GM12878 (cell line): ENCODE measurements around the gene AP1S1. TPM values are rescaled to one million over a fixed set of nuclear protein-coding genes. Genes with fewer than 3 reads are reported as not detected.

ENCODE experiments used
- HDAC2 ChIP-seq: fragments of 200-600 bp; sonication (generic); IDR thresholded peaks from 2 replicates; pipeline ENCODE4 v1.6.1; 2017
- NR2F1 ChIP-seq: fragments of 450-650 bp; conservative IDR thresholded peaks from 2 replicates; pipeline ENCODE4 v1.6.1; 2017; ENCODE audit warnings: mild to moderate bottlenecking
- PAX5 ChIP-seq: IDR thresholded peaks from 2 replicates; pipeline ENCODE4 v1.6.1; 2011; ENCODE audit warnings: low read depth, low read length, borderline replicate concordance
- POU2F2 ChIP-seq: IDR thresholded peaks from 3 replicates; pipeline ENCODE4 v1.6.1; 2011; ENCODE audit warnings: low read depth, mild to moderate bottlenecking, low read length, borderline replicate concordance
- SMC3 ChIP-seq: IDR thresholded peaks from 2 replicates; pipeline ENCODE4 v1.6.1; 2011; ENCODE audit warnings: low read length, improper control_type of control experiment, borderline replicate concordance
- microRNA-seq: library from miRNA; unstranded; fragments of <30 nt; microRNA quantifications from one replicate; pipeline ENCODE4, GENCODE V29; 2018
- polyA plus RNA-seq, 11 experiments: library from polyadenylated mRNA; depleted of rRNA in 4 of 11; unstranded in 6 of 11; stranded (reverse) in 5 of 11; fragments of >200 nt; fragmentation: Nextera tagmentation in 4 of 11; fragmentation: Illumina TruSeq in 1 of 11; extraction: Ambion mirVana in 4 of 11; extraction: Trizol in 1 of 11; gene quantifications; 1 replicate in 1 of 11; 2 replicates in 10 of 11; pipeline versions ENCODE4 v1.2.1 to v1.2.3, GENCODE V29; 2011 to 2016; ENCODE audit warnings: inconsistent platforms in 2 of 11, missing spikeins in 2 of 11, low read depth in 1 of 11
- small RNA-seq: library from RNA; depleted of rRNA; stranded (forward); fragments of <200 nt; gene quantifications from one replicate; pipeline ENCODE3, GENCODE V24; 2014
- total RNA-seq, 4 experiments: library from RNA; depleted of rRNA in 3 of 4; stranded (reverse); fragments of >200 nt in 3 of 4; fragmentation: Illumina TruSeq in 1 of 4; extraction: Trizol in 1 of 4; gene quantifications; 2 replicates each; pipeline versions ENCODE4 v1.2.1 to v1.2.3, GENCODE V29; 2013 to 2021

AP1S1 gene
- total and polyA plus RNA-seq, 10 of the 15 experiments (the other 5 are each of a cell fraction or from before 2014, with no cell fraction given): 2.5 to 121 (median 54.9) TPM

GRCh38 chr7:101210143-101210542 lies 55.9 kb downstream of the AP1S1 start (continued):
- TF ChIP-seq SMC3: no peak
- no peak for TF ChIP-seq HDAC2
- no peak for TF ChIP-seq NR2F1
- no peak for TF ChIP-seq POU2F2
- no peak for TF ChIP-seq PAX5
- TF ChIP-seq, all 136 proteins: peak for 0

Small RNAs within 50 kb of the gene (microRNA-seq; reads per million reads assigned to microRNA genes)
- gene MIR4653: not detected

Small RNAs within 50 kb of the gene (small RNA-seq; reads per million reads assigned to genes)
- 0.27 reads per million for gene MIR4653

Other genes with a start within 250 kb of the AP1S1 start
Only the 7 nearest of the 14 such genes appear.
- 14.1 and 16.2 TPM in 2 replicates for gene TRIM56, start 69.0 kb upstream of the AP1S1 start, total RNA-seq (2014; rRNA removed)
- gene TRIM56, start 69.0 kb upstream of the AP1S1 start, total RNA-seq (2014; rRNA removed; fragmentation: Illumina TruSeq; extraction: Trizol): 12.3 and 12.7 TPM in 2 replicates
- gene TRIM56, start 69.0 kb upstream of the AP1S1 start, total RNA-seq (2021): 33.8 and 37.5 TPM in 2 replicates
- 9.6 and 10.8 TPM in 2 replicates for gene TRIM56, start 69.0 kb upstream of the AP1S1 start, polyA plus RNA-seq (2011; rRNA removed)
- gene TRIM56, start 69.0 kb upstream of the AP1S1 start, polyA plus RNA-seq (2014; fragmentation: Illumina TruSeq; extraction: Trizol): 19.5 and 19.8 TPM in 2 replicates
- 1 to 10 TPM; 3.2 to 8.3 TPM for gene TRIM56, start 69.0 kb upstream of the AP1S1 start, polyA plus RNA-seq (2014; fragmentation: Nextera tagmentation; extraction: Ambion mirVana)
- 19.1 and 20.7 TPM in 2 replicates for gene TRIM56, start 69.0 kb upstream of the AP1S1 start, polyA plus RNA-seq (2014; rRNA removed)
- 10 to 100 TPM; 10.3 to 10.8 TPM for gene TRIM56, start 69.0 kb upstream of the AP1S1 start, polyA plus RNA-seq (2016; fragmentation: Nextera tagmentation; extraction: Ambion mirVana)
- gene SERPINE1, start 27.4 kb upstream of the AP1S1 start, total RNA-seq (2014; rRNA removed): 0.23 and 0.33 TPM in 2 replicates
- gene SERPINE1, start 27.4 kb upstream of the AP1S1 start, total RNA-seq (2014; rRNA removed; fragmentation: Illumina TruSeq; extraction: Trizol): 0.14 and 0.27 TPM in 2 replicates
- 0.46 and 0.66 TPM in 2 replicates for gene SERPINE1, start 27.4 kb upstream of the AP1S1 start, total RNA-seq (2021)
- gene SERPINE1, start 27.4 kb upstream of the AP1S1 start, polyA plus RNA-seq (2011; rRNA removed): 1.5 and 2.4 TPM in 2 replicates
- gene SERPINE1, start 27.4 kb upstream of the AP1S1 start, polyA plus RNA-seq (2014; fragmentation: Illumina TruSeq; extraction: Trizol): 0.25 and 0.41 TPM in 2 replicates
- gene SERPINE1, start 27.4 kb upstream of the AP1S1 start, polyA plus RNA-seq (2014; fragmentation: Nextera tagmentation; extraction: Ambion mirVana): under 1 TPM; 0.20 to 0.39 TPM
- gene SERPINE1, start 27.4 kb upstream of the AP1S1 start, polyA plus RNA-seq (2014; rRNA removed): 0.52 and 0.58 TPM in 2 replicates
- gene SERPINE1, start 27.4 kb upstream of the AP1S1 start, polyA plus RNA-seq (2016; fragmentation: Nextera tagmentation; extraction: Ambion mirVana): under 1 TPM; 0.75 to 0.83 TPM
- 0.11 TPM in 1 of 2 replicates, not detected in the other for gene VGF, start 11.1 kb downstream of the AP1S1 start, total RNA-seq (2014; rRNA removed)
- 0.09 TPM in 1 of 2 replicates, not detected in the other for gene VGF, start 11.1 kb downstream of the AP1S1 start, total RNA-seq (2014; rRNA removed; fragmentation: Illumina TruSeq; extraction: Trizol)
- 0.11 and 0.23 TPM in 2 replicates for gene VGF, start 11.1 kb downstream of the AP1S1 start, total RNA-seq (2021)
- not detected in 2 replicates for gene VGF, start 11.1 kb downstream of the AP1S1 start, polyA plus RNA-seq (2011; rRNA removed)
- gene VGF, start 11.1 kb downstream of the AP1S1 start, polyA plus RNA-seq (2014; fragmentation: Illumina TruSeq; extraction: Trizol): not detected in 2 replicates
- not detected for gene VGF, start 11.1 kb downstream of the AP1S1 start, polyA plus RNA-seq (2014; fragmentation: Nextera tagmentation; extraction: Ambion mirVana)
- gene VGF, start 11.1 kb downstream of the AP1S1 start, polyA plus RNA-seq (2014; rRNA removed): 0.20 TPM in 1 of 2 replicates, not detected in the other
- under 1 TPM; 0.09 to 0.25 TPM for gene VGF, start 11.1 kb downstream of the AP1S1 start, polyA plus RNA-seq (2016; fragmentation: Nextera tagmentation; extraction: Ambion mirVana)
- not detected in 2 replicates for gene NAT16, start 25.8 kb downstream of the AP1S1 start, total RNA-seq (2014; rRNA removed)
- not detected in 2 replicates for gene NAT16, start 25.8 kb downstream of the AP1S1 start, total RNA-seq (2014; rRNA removed; fragmentation: Illumina TruSeq; extraction: Trizol)
- not detected in 2 replicates for gene NAT16, start 25.8 kb downstream of the AP1S1 start, total RNA-seq (2021)
- gene NAT16, start 25.8 kb downstream of the AP1S1 start, polyA plus RNA-seq (2011; rRNA removed): not detected in 2 replicates
- not detected in 2 replicates for gene NAT16, start 25.8 kb downstream of the AP1S1 start, polyA plus RNA-seq (2014; fragmentation: Illumina TruSeq; extraction: Trizol)
- not detected for gene NAT16, start 25.8 kb downstream of the AP1S1 start, polyA plus RNA-seq (2014; fragmentation: Nextera tagmentation; extraction: Ambion mirVana)
- gene NAT16, start 25.8 kb downstream of the AP1S1 start, polyA plus RNA-seq (2014; rRNA removed): not detected in 2 replicates
- gene NAT16, start 25.8 kb downstream of the AP1S1 start, polyA plus RNA-seq (2016; fragmentation: Nextera tagmentation; extraction: Ambion mirVana): not detected
- gene MOGAT3, start 46.6 kb downstream of the AP1S1 start, total RNA-seq (2014; rRNA removed): not detected in 2 replicates
- gene MOGAT3, start 46.6 kb downstream of the AP1S1 start, total RNA-seq (2014; rRNA removed; fragmentation: Illumina TruSeq; extraction: Trizol): not detected in 2 replicates
- gene MOGAT3, start 46.6 kb downstream of the AP1S1 start, total RNA-seq (2021): not detected in 2 replicates
- gene MOGAT3, start 46.6 kb downstream of the AP1S1 start, polyA plus RNA-seq (2011; rRNA removed): 0.11 TPM in 1 of 2 replicates, not detected in the other
- gene MOGAT3, start 46.6 kb downstream of the AP1S1 start, polyA plus RNA-seq (2014; fragmentation: Illumina TruSeq; extraction: Trizol): not detected in 2 replicates
- gene MOGAT3, start 46.6 kb downstream of the AP1S1 start, polyA plus RNA-seq (2014; fragmentation: Nextera tagmentation; extraction: Ambion mirVana): not detected
- gene MOGAT3, start 46.6 kb downstream of the AP1S1 start, polyA plus RNA-seq (2014; rRNA removed): not detected in 2 replicates
- not detected for gene MOGAT3, start 46.6 kb downstream of the AP1S1 start, polyA plus RNA-seq (2016; fragmentation: Nextera tagmentation; extraction: Ambion mirVana)
- 12.4 and 13.5 TPM in 2 replicates for gene PLOD3, start 63.1 kb downstream of the AP1S1 start, total RNA-seq (2014; rRNA removed)
- gene PLOD3, start 63.1 kb downstream of the AP1S1 start, total RNA-seq (2014; rRNA removed; fragmentation: Illumina TruSeq; extraction: Trizol): 5.3 and 9.2 TPM in 2 replicates
- gene PLOD3, start 63.1 kb downstream of the AP1S1 start, total RNA-seq (2021): 25.0 and 27.8 TPM in 2 replicates
- 15.2 and 17.3 TPM in 2 replicates for gene PLOD3, start 63.1 kb downstream of the AP1S1 start, polyA plus RNA-seq (2011; rRNA removed)
- gene PLOD3, start 63.1 kb downstream of the AP1S1 start, polyA plus RNA-seq (2014; fragmentation: Illumina TruSeq; extraction: Trizol): 7.7 and 14.6 TPM in 2 replicates
- gene PLOD3, start 63.1 kb downstream of the AP1S1 start, polyA plus RNA-seq (2014; fragmentation: Nextera tagmentation; extraction: Ambion mirVana): 1 to 10 TPM in 1 of 2 experiments, under 1 TPM in 1; 0.53 to 3.2 TPM
- 15.6 and 20.0 TPM in 2 replicates for gene PLOD3, start 63.1 kb downstream of the AP1S1 start, polyA plus RNA-seq (2014; rRNA removed)
- 10 to 100 TPM; 19.6 to 23.0 TPM for gene PLOD3, start 63.1 kb downstream of the AP1S1 start, polyA plus RNA-seq (2016; fragmentation: Nextera tagmentation; extraction: Ambion mirVana)
- gene ZNHIT1, start 63.7 kb downstream of the AP1S1 start, total RNA-seq (2014; rRNA removed): 78.6 and 79.2 TPM in 2 replicates
- 32.5 and 33.9 TPM in 2 replicates for gene ZNHIT1, start 63.7 kb downstream of the AP1S1 start, total RNA-seq (2014; rRNA removed; fragmentation: Illumina TruSeq; extraction: Trizol)
- 51.8 and 55.2 TPM in 2 replicates for gene ZNHIT1, start 63.7 kb downstream of the AP1S1 start, total RNA-seq (2021)
- gene ZNHIT1, start 63.7 kb downstream of the AP1S1 start, polyA plus RNA-seq (2011; rRNA removed): 19.2 and 25.7 TPM in 2 replicates
- 7.6 and 30.2 TPM in 2 replicates for gene ZNHIT1, start 63.7 kb downstream of the AP1S1 start, polyA plus RNA-seq (2014; fragmentation: Illumina TruSeq; extraction: Trizol)
- gene ZNHIT1, start 63.7 kb downstream of the AP1S1 start, polyA plus RNA-seq (2014; fragmentation: Nextera tagmentation; extraction: Ambion mirVana): 10 to 100 TPM in 1 of 2 experiments, 1 to 10 TPM in 1; 3.8 to 14.9 TPM
- gene ZNHIT1, start 63.7 kb downstream of the AP1S1 start, polyA plus RNA-seq (2014; rRNA removed): 71.4 and 75.9 TPM in 2 replicates
- gene ZNHIT1, start 63.7 kb downstream of the AP1S1 start, polyA plus RNA-seq (2016; fragmentation: Nextera tagmentation; extraction: Ambion mirVana): 10 to 100 TPM; 77.7 to 78.4 TPM